ENCODE measurements around the gene DEFB129. TPM values are rescaled to one million over a fixed set of nuclear protein-coding genes. Genes with fewer than 3 reads are reported as not detected.

Gene DEFB129
- total and polyA plus RNA-seq, 7 donors, result not detected

- no peaks in the 10 kb centered on the region for H3K4me1 ChIP-seq
- H3K27ac ChIP-seq, result no peak overlapping the region
- WGBS, 3 donors, result 39 to 51% (median 50%) methylated on average over 8 of the region's 8 CpGs
- H3K4me3 ChIP-seq, result no peak overlapping the region
- TF ChIP-seq, protein P1, sequence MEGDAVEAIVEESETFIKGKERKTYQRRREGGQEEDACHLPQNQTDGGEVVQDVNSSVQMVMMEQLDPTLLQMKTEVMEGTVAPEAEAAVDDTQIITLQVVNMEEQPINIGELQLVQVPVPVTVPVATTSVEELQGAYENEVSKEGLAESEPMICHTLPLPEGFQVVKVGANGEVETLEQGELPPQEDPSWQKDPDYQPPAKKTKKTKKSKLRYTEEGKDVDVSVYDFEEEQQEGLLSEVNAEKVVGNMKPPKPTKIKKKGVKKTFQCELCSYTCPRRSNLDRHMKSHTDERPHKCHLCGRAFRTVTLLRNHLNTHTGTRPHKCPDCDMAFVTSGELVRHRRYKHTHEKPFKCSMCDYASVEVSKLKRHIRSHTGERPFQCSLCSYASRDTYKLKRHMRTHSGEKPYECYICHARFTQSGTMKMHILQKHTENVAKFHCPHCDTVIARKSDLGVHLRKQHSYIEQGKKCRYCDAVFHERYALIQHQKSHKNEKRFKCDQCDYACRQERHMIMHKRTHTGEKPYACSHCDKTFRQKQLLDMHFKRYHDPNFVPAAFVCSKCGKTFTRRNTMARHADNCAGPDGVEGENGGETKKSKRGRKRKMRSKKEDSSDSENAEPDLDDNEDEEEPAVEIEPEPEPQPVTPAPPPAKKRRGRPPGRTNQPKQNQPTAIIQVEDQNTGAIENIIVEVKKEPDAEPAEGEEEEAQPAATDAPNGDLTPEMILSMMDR (IDR thresholded peaks at IDR 0.05), result no peak
- H3K9me3 ChIP-seq, result no peaks in the 10 kb centered on the region
- ATAC-seq (peak in 2 of 4 donors; percentile 56), DNase-seq (no peak)
- H3K27me3 ChIP-seq (ENCODE audit: insufficient read depth in 3 of 3, low read length in 2 of 3), result no peaks in the 10 kb centered on the region
- no peaks in the 10 kb centered on the region for H3K36me3 ChIP-seq (ENCODE audit: insufficient read depth in 1 of 2, low read depth in 1 of 2)
- intact Hi-C loops (cut with DNase I), result no loop called here
These were observed 31.9 kb downstream of the DEFB129 start for GRCh38 chr20:258963-259362.

DNA sequence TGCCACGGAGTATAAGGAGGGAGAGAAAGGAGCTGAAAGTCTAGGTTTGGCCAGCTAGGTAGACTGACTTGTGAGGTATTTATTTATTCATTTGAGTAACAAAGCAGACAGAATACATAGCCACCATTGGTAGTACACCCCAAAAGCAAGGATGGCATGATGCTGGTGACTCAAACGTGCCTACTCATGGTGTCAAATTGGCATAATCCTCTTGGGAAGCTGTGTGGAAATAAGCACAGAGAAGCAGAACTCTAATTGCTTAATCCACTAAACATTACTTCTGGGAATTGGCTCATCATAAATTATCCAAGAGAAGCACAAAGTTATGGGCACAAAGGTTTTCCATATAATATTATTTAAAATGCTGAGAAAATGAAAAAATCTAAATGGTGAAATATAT lies 32.9 kb downstream of the DEFB129 start:
- no peaks in the 10 kb centered on the region for H3K9me3 ChIP-seq
- WGBS, 3 donors, result 52 to 77% (median 63%) methylated on average over 2 of the region's 2 CpGs
- H3K4me3 ChIP-seq, result no peak overlapping the region
- DNase-seq (no peak), ATAC-seq (no peak)
- H3K4me1 ChIP-seq, result no peaks in the 10 kb centered on the region
- H3K36me3 ChIP-seq (ENCODE audit: insufficient read depth in 1 of 2, low read depth in 1 of 2), result no peaks in the 10 kb centered on the region
- no peak overlapping the region for H3K27ac ChIP-seq
- TF ChIP-seq, protein P1 (IDR thresholded peaks at IDR 0.05), result no peak
- H3K27me3 ChIP-seq (ENCODE audit: insufficient read depth in 3 of 3, low read length in 2 of 3), result no peaks in the 10 kb centered on the region
- intact Hi-C loops (cut with DNase I), result no loop called here

GRCh38 chr20:263701-264100 lies 36.6 kb downstream of the DEFB129 start:
- Histone ChIP-seq H3K27me3 (ENCODE audit: insufficient read depth in 3 of 3, low read length in 2 of 3) (no peaks in the 10 kb centered on the region), H3K9me3 (no peaks in the 10 kb centered on the region), H3K36me3 (ENCODE audit: insufficient read depth in 1 of 2, low read depth in 1 of 2) (no peaks in the 10 kb centered on the region), H3K4me3 (no peak overlapping the region), H3K27ac (no peak overlapping the region), H3K4me1 (no peaks in the 10 kb centered on the region)
- WGBS, 3 donors, result 71 to 82% (median 74%) methylated on average over 13 of the region's 13 CpGs
- intact Hi-C loops (cut with DNase I), result no loop called here
- no peak for ATAC-seq
- TF ChIP-seq, protein P1 (IDR thresholded peaks at IDR 0.05), result no peak
- no peak for DNase-seq

- intact Hi-C loops (cut with DNase I), result no loop called here
- Histone ChIP-seq H3K36me3 (ENCODE audit: insufficient read depth in 1 of 2, low read depth in 1 of 2) (peaks cover 0 to 2% of the 10 kb centered on the region in 2 donors), H3K4me1 (no peaks in the 10 kb centered on the region), H3K27ac (no peak overlapping the region), H3K27me3 (ENCODE audit: insufficient read depth in 3 of 3, low read length in 2 of 3) (no peaks in the 10 kb centered on the region), H3K4me3 (peak overlapping the region; percentile 72), H3K9me3 (no peaks in the 10 kb centered on the region)
- TF ChIP-seq, protein P1 (IDR thresholded peaks at IDR 0.05), result peak; percentile 97
- ATAC-seq (peak; percentile 92 to 99 (median 95)), DNase-seq (peak; percentile 86 to 91)
- 7 to 9% (median 7%) methylated on average over 40 to 43 of the region's 43 CpGs for WGBS, 3 donors
These were observed 39.8 kb downstream of the DEFB129 start for GRCh38 chr20:266596-267562.
